ENCODE data around the gene TFF3.

GRCh38 chr21:42310411-42311001 lies 4.7 kb downstream of the TFF3 start:
- TF ChIP-seq ZNF707 (tag by site-specific recombination; IDR thresholded peaks at IDR 0.05) (no peak), REST (tag by site-specific recombination; IDR thresholded peaks at IDR 0.05) (no peak), CTCF (tag by site-specific recombination; IDR thresholded peaks at IDR 0.05) (no peak), TCF7L2 (IDR thresholded peaks at IDR 0.05; ENCODE audit: borderline replicate concordance, low read depth, low read length) (no peak), ZNF138 (tag by site-specific recombination; IDR thresholded peaks at IDR 0.05; ENCODE audit: borderline replicate concordance) (no peak), PBX3 (CRISPR knock-in tag; IDR thresholded peaks at IDR 0.05) (no peak), ZFP37 (tag by site-specific recombination; IDR thresholded peaks at IDR 0.05) (no peak), ATF2 (tag by site-specific recombination; IDR thresholded peaks at IDR 0.05; ENCODE audit: low read depth) (no peak), ZNF335 (tag by site-specific recombination; conservative IDR thresholded peaks at IDR 0.05) (no peak)
